ENCODE measurements around the gene ECEL1. TPM values are rescaled to one million over a fixed set of nuclear protein-coding genes. Genes with fewer than 3 reads are reported as not detected.

The ECEL1 gene
- total and polyA plus RNA-seq, 2 experiments from 2014 or later: 6.7 to 17.5 TPM

- TF ChIP-seq, protein P1, sequence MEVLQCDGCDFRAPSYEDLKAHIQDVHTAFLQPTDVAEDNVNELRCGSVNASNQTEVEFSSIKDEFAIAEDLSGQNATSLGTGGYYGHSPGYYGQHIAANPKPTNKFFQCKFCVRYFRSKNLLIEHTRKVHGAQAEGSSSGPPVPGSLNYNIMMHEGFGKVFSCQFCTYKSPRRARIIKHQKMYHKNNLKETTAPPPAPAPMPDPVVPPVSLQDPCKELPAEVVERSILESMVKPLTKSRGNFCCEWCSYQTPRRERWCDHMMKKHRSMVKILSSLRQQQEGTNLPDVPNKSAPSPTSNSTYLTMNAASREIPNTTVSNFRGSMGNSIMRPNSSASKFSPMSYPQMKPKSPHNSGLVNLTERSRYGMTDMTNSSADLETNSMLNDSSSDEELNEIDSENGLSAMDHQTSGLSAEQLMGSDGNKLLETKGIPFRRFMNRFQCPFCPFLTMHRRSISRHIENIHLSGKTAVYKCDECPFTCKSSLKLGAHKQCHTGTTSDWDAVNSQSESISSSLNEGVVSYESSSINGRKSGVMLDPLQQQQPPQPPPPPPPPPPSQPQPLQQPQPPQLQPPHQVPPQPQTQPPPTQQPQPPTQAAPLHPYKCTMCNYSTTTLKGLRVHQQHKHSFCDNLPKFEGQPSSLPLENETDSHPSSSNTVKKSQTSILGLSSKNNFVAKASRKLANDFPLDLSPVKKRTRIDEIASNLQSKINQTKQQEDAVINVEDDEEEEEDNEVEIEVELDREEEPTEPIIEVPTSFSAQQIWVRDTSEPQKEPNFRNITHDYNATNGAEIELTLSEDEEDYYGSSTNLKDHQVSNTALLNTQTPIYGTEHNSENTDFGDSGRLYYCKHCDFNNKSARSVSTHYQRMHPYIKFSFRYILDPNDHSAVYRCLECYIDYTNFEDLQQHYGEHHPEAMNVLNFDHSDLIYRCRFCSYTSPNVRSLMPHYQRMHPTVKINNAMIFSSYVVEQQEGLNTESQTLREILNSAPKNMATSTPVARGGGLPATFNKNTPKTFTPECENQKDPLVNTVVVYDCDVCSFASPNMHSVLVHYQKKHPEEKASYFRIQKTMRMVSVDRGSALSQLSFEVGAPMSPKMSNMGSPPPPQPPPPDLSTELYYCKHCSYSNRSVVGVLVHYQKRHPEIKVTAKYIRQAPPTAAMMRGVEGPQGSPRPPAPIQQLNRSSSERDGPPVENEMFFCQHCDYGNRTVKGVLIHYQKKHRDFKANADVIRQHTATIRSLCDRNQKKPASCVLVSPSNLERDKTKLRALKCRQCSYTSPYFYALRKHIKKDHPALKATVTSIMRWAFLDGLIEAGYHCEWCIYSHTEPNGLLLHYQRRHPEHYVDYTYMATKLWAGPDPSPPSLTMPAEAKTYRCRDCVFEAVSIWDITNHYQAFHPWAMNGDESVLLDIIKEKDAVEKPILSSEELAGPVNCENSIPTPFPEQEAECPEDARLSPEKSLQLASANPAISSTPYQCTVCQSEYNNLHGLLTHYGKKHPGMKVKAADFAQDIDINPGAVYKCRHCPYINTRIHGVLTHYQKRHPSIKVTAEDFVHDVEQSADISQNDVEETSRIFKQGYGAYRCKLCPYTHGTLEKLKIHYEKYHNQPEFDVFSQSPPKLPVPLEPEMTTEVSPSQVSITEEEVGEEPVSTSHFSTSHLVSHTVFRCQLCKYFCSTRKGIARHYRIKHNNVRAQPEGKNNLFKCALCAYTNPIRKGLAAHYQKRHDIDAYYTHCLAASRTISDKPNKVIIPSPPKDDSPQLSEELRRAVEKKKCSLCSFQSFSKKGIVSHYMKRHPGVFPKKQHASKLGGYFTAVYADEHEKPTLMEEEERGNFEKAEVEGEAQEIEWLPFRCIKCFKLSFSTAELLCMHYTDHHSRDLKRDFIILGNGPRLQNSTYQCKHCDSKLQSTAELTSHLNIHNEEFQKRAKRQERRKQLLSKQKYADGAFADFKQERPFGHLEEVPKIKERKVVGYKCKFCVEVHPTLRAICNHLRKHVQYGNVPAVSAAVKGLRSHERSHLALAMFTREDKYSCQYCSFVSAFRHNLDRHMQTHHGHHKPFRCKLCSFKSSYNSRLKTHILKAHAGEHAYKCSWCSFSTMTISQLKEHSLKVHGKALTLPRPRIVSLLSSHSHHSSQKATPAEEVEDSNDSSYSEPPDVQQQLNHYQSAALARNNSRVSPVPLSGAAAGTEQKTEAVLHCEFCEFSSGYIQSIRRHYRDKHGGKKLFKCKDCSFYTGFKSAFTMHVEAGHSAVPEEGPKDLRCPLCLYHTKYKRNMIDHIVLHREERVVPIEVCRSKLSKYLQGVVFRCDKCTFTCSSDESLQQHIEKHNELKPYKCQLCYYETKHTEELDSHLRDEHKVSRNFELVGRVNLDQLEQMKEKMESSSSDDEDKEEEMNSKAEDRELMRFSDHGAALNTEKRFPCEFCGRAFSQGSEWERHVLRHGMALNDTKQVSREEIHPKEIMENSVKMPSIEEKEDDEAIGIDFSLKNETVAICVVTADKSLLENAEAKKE (CRISPR knock-in tag; IDR thresholded peaks at IDR 0.05): no peak
- TF ChIP-seq CREB1 (CRISPR knock-in tag; IDR thresholded peaks at IDR 0.05; ENCODE audit: low read depth) (no peak), CTCF (conservative IDR thresholded peaks at IDR 0.05; ENCODE audit: low read depth in 2 of 2) (no peak)
Observed at GRCh38 chr2:232525199-232525598, 37.6 kb upstream of the ECEL1 start (continued).

GRCh38 chr2:232524771-232525170, 37.1 kb upstream of the ECEL1 start:
- peaks cover 44% of the 10 kb centered on the region for H3K27me3 ChIP-seq (ENCODE audit: insufficient read depth)
- H3K79me2 ChIP-seq (replicated peaks; ENCODE audit: insufficient read depth): no peaks in the 10 kb centered on the region
- H3K4me1 Mint-ChIP-seq: peaks cover 8% of the 10 kb centered on the region
- ATAC-seq (no peak), DNase-seq (ENCODE audit: low spot score) (no peak)
- no peaks in the 10 kb centered on the region; the same call in 2 of the 3 replicates for H3K36me3 Mint-ChIP-seq (ENCODE audit: low read depth)
- TF ChIP-seq, protein P2, sequence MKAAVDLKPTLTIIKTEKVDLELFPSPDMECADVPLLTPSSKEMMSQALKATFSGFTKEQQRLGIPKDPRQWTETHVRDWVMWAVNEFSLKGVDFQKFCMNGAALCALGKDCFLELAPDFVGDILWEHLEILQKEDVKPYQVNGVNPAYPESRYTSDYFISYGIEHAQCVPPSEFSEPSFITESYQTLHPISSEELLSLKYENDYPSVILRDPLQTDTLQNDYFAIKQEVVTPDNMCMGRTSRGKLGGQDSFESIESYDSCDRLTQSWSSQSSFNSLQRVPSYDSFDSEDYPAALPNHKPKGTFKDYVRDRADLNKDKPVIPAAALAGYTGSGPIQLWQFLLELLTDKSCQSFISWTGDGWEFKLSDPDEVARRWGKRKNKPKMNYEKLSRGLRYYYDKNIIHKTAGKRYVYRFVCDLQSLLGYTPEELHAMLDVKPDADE (IDR thresholded peaks at IDR 0.05): no peak
- TF ChIP-seq ZNF331 (CRISPR knock-in tag; IDR thresholded peaks at IDR 0.05; ENCODE audit: low read depth) (no peak), EZH2 (IDR thresholded peaks at IDR 0.05; ENCODE audit: low read depth, unreplicated experiment) (no peak), REST (IDR thresholded peaks at IDR 0.05; ENCODE audit: unreplicated experiment) (no peak), STAT1 (IDR thresholded peaks at IDR 0.05; ENCODE audit: unreplicated experiment) (no peak), NANOG (IDR thresholded peaks at IDR 0.05; ENCODE audit: borderline replicate concordance) (no peak), ZNF114 (CRISPR knock-in tag; IDR thresholded peaks at IDR 0.05) (no peak)
- peak overlapping the region; percentile 68; the same call in 1 of the 2 replicates for H3K4me3 ChIP-seq
- no peak overlapping the region for H3K27ac ChIP-seq (ENCODE audit: low read depth)
- no peaks in the 10 kb centered on the region for H3K9me2 ChIP-seq (ENCODE audit: insufficient read depth)
- no peak overlapping the region for H3K4me3 Mint-ChIP-seq
- no peaks in the 10 kb centered on the region for H3K9me3 Mint-ChIP-seq
- H3K27me3 Mint-ChIP-seq (ENCODE audit: insufficient read depth, low read depth, poor library complexity): peaks cover 46% of the 10 kb centered on the region
- no peaks in the 10 kb centered on the region; the same call in 1 of the 2 replicates for H3K4me1 ChIP-seq (ENCODE audit: insufficient read depth)
- H4K20me1 ChIP-seq (replicated peaks; ENCODE audit: insufficient read depth): no peaks in the 10 kb centered on the region; the same call in 1 of the 2 replicates
- H3K27ac Mint-ChIP-seq: no peak overlapping the region
- H3K36me3 ChIP-seq (ENCODE audit: insufficient read depth): no peaks in the 10 kb centered on the region
- peak overlapping the region; percentile 86; the same call in 1 of the 2 replicates for H3K4me2 ChIP-seq
- 0 out of 2 replicates have a peak, but pooled peaks cover 3% of the 10 kb centered on the region for H3F3A ChIP-seq (replicated peaks; ENCODE audit: low read depth)
- no peak overlapping the region for H2AFZ ChIP-seq
